Thyroid gland (tissue), 4 donors: ENCODE data around the gene COCH.

Source experiments
- CTCF ChIP-seq, 6 experiments: fragments of 200-600 bp in 3 of 6; fragments of 450-650 bp in 3 of 6; sonication (generic) in 3 of 6; IDR thresholded peaks; one replicate each; pipeline ENCODE4 v1.5.1; 2016 to 2019; ENCODE audit warnings: antibody characterized with exemption in 6 of 6, mild to moderate bottlenecking in 2 of 6, inconsistent platforms in 1 of 6, moderate library complexity in 1 of 6
- POLR2A ChIP-seq, 2 donors: fragments of 450-650 bp; IDR thresholded peaks; one replicate each; pipeline ENCODE4 v1.6.1; 2017; ENCODE audit warnings: antibody characterized with exemption in 2 of 2, mild to moderate bottlenecking in 2 of 2, moderate library complexity in 1 of 2

- no peak for TF ChIP-seq CTCF (IDR thresholded peaks at IDR 0.05)
- TF ChIP-seq POLR2A (IDR thresholded peaks at IDR 0.05), result no peak
Observed at GRCh38 chr14:30869551-30870155, 4.7 kb upstream of the COCH start.
